Tongue (tissue), 2 donors: Measurements from ENCODE around the gene OR8B3. TPM values are rescaled to one million over a fixed set of nuclear protein-coding genes. Genes with fewer than 3 reads are reported as not detected.
A peak's percentile ranks its signal among the peaks of the same experiment; 100 is the strongest.
"Not testable (repeated sequence)": the region's sequence is repeated elsewhere in the genome, so short reads cannot be mapped to it uniquely, and the experiment has no call there.

Source experiments
- DNase-seq: peaks from one replicate; pipeline ENCODE4 v3.0.0-alpha.2; 2015
- total RNA-seq: library from RNA; depleted of rRNA; stranded (reverse); fragments of >200 nt; gene quantifications from one replicate; pipeline ENCODE4 v1.2.3, GENCODE V29; 2014

Gene OR8B3, protein sequence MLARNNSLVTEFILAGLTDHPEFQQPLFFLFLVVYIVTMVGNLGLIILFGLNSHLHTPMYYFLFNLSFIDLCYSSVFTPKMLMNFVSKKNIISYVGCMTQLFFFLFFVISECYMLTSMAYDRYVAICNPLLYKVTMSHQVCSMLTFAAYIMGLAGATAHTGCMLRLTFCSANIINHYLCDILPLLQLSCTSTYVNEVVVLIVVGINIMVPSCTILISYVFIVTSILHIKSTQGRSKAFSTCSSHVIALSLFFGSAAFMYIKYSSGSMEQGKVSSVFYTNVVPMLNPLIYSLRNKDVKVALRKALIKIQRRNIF
- total RNA-seq = not detected

DNA sequence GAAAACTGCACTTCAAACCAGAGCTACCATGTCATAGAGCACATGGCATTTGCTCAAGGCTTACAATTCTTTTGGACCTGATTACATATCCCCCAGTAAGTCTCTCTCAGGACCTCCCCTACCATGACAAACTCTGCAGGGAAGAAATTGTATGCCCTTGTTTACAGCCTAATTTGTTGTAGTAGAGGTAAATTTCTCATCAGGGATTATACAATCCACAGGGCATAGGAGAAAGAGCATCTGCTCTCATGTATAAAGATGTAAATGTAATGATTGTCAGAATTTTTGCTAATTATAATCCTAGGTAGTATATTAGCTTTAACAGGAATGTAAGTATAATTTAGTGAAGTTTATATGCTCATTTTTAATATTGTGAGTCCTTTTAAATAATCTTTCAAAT, at the start of gene OR8B3:
Gene OR8B3 (minus strand): TSS at position 101 of the 400 bp plus-strand sequence. CDS start 1,673 bp downstream, outside the sequence.
- DNase-seq = no peak

DNA sequence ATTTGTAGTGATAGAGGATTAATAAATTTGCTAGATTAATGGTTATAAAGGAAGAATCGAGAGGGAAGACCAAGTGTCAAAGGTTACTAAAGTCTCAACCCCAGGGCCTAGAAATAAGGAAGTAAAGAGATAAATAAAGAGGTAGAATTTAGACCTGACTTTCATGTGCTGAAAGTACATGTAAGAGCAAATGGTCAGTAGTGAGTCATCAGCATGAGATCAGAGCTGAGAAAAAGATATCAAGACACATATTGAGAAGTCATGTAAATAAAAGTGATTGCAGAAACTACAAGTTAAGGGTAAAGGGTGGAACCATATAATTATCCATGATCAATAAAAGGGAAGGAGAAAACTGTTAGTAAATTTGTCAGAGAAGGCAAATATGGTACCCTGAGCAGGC, 48.1 kb upstream of the OR8B3 start:
- no peak for DNase-seq

DNA sequence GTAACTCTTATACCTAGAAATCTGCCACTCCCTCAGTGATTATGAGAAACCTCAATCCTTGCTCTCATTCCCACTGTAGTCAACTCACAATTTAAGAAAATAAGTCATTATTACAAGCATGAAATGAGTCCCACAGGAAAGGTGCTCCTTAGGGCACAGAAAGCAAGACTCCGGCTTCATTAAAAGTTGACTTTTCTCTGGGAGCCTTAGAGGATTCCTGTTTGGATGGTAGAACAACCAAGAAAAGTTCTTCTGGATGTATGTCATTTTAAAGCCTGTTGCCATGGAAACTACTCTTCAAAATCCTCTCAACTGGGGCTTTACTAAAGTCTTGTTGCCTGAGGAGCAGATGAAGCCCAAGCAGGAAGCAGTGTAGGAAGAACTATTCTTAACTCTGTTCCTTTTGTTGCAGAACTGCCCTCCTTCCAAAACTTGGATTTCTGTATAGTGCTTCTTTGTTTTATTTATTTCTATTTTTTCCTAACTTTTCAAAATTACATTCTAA, 46.9 kb upstream of the OR8B3 start, which contains the start of gene OR8B8:
Gene OR8B8 (minus strand): TSS at position 51 of the 505 bp plus-strand sequence. CDS start 4,611 bp downstream, outside the sequence.
- DNase-seq = no peak

DNA sequence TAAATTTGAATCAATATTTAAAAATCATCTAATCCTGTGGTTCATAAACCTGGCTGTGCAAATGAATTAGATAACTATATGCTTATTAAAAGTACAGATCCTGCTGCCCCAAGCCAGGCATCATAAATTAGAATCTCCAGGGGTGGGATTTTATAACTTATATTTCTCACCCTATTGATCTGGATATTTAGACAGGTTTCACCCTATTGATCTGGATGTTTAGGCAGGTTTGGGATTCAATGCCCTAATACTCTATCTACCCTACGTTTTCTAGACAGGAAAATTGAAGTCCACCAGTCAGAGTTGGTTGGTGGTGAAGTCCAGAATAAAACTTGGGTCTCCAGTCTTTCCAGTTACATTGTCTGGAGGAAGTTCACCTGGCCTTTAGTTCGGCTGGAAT, 44.0 kb upstream of the OR8B3 start:
- no peak for DNase-seq

DNA sequence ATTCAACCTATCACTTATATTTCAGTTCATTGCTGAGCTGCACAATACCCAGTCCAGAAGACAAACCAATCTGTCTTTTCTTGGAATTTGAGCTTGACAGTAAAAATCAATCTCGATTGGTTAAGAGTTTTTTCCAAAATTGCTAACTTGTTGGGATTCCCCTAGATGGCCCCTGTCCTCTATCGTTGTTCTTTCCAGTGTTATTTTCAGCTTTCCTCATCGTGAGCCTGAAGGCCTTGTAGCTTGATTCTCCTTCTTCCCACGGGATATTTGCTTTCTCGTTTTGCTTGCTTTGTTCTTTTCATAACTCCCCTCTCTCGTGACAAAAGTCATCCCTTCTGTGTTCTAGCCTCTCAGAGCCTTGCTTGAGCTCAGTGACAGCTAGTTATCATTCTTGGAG, 43.6 kb upstream of the OR8B3 start:
- DNase-seq = no peak

DNA sequence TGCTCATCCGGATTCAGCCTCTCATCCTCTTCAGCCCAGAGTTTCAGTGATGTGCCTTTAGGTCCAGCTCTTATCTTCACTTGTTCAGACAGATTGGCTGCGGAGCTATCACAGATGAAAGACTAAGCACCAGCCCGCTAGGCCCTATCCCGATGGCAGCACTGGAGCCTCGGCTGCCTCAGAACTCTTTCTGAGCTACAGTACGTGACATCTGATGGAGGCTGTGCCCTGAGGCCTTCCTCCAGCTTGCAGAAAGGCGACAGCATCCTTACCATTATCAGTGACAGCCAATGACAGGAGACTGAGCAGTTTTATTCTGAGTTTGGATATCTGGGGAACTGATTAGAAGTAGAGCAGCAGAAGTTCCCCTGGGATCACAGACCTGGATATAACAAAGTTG, 42.7 kb upstream of the OR8B3 start:
- no peak for DNase-seq

DNA sequence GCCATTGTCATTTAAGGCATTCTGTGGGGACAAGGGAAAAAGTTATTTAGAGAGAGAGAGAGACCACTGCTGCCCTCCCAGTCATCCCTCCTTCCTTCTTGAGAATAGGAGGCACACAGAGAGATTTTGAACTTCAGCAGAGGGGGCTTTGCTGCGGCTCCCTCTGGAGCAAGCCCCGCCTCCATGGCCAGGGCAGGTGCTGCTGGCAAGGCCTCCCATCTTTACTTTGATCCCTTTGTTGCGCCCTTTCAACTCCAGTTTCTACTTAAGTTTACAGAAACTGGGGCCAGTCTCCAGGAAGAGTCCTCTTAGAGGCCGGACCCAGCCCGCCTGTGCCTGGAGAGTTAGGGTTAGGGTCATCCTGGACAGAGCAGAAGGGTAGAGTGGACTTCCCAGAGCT, 42.3 kb upstream of the OR8B3 start:
- no peak for DNase-seq

DNA sequence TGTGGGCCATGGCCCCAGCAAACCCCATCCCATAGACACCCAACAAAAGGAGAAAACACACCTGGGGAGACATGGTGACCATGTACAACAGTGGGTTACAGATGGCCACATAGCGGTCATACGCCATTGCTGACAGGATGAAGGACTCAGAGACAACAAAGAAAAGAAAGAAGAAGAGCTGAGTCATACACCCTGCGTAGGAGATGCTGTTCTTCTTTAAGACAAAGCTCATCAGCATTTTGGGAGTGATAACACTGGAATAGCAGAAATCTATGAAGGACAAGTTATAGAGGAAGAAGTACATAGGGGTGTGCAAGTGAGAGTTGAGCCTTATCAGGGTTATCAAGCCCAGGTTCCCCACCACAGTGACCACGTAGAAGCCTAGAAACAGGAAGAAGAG, 41.8 kb upstream of the OR8B3 start:
- DNase-seq = no peak

DNA sequence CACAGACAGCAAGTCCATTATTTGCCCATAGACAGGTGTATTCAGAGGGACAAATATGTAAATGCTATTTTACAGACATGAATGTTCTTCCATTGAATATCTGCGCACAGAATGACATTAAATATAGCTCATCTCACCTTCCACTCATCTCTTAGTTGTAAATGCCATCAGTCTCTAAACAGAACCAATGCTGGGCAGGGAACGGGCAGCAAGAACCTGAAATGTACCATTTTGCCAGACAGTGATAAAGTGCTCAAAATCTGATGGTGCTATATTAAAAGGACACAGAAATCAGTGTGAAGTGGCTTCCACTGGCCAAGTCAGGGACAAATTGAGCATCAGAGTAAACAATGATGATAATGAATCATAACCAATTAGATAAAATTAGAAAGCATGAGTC, 35.9 kb upstream of the OR8B3 start:
- no peak for DNase-seq

DNA sequence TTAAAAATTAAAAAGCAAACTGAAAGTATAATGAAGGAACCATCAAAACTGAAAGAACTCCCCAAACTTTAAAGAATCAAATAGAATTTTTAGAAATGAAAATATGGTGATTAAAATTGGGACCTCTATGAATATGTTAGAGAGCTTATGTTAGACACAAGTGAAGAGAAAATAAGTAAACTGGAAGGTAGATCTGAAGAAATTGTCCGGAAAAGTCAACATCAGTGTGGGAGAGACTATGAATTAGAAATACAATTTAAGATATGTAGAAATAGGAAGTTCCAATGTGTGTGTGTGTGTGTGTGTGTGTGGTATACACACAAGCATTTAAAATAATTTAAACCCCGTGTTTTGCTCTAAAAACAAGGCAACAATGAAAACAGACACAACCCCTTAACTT, 30.8 kb upstream of the OR8B3 start:
- no peak for DNase-seq

DNA sequence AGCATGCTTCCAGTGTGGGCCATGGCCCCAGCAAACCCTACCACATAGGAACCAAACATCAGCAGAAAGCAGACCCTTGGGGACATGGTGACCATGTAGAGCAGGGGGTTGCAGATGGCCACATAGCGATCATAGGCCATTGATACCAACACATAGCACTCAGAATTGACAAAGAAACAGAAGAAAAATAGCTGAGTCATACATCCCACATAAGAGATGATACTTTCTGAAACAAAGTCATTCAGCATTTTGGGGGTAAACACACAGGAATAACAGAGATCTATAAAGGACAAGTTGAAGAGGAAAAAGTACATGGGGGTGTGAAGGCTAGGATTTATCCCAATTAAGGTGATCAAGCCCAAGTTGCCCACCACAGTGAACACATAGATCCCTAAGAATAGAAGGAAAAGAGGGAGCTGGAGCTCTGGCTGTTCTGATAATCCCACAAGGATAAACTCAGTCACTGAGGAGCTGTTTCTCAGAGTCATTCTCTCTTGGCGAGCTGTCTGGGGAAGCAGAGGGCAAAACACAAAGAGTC, 25.6 kb upstream of the OR8B3 start, which contains the start of gene OR8B4:
Gene OR8B4 (minus strand): TSS at position 488 of the 538 bp plus-strand sequence. CDS start 0 bp downstream, at position 488.
- no peak for DNase-seq

DNA sequence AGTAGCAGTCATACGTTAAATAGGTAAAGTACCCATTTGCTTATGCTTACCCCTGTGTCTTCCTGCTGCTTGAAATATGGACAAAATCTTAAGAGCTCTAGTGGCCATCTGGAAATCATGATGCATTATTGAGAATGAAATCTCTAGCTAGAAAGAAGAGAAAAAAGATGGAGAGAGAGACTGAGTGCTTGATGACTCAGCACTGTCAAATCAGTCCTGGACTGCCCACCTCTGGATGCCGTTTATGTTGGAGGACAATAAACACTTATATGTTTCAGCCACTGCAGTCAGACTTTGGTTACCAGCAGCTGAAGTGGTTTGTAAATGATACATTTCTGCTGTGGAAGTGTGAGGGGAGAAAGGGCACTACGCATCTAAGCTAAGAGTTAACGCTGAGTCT, 22.2 kb upstream of the OR8B3 start:
- DNase-seq = no peak

DNA sequence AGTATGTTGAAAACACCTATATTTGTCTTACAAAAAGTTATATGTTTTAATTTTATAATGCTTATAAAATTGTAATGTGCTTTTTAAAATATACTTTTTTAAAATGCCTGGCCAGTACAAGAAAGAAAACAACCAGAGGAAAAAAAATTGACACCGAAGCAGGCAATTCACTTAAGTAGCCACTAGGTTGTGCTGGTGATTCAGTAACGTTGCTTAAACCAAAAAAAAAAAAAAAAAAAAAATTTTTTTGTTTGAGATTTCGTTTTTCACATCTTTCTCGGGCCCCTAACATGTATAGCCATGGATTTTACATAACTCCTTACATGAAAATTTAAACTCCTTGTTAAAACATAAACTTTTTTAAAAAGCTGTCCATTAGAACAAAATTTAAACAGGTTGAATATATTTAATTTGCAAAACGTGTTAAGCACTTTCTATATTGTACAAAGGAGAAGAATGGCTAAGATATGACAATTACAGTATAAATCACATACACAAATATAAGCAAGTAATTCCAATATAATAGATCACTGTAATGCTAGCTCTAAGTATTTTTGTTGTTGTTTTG, 16.6 kb upstream of the OR8B3 start:
- DNase-seq = peak; percentile 64

DNA sequence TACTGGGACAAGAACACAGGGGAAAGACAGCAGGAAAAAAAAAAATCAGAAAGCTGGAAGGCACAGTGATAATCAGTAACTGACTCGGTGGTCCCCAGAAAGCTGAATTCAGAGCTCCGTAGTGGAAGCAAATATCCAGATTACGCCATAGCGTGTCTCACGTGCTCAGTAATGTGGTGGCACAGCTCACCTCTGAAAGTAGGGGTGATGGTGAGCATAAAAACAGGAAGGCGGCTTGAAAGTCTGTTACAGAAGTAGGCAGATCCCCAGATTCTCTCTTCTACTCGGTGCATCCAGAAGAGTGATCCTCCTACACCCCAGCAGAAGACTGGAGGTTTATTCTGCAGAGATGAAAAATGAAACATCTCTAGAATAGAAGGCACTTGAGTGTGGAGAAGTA, 11.1 kb upstream of the OR8B3 start:
- no peak for DNase-seq

DNA sequence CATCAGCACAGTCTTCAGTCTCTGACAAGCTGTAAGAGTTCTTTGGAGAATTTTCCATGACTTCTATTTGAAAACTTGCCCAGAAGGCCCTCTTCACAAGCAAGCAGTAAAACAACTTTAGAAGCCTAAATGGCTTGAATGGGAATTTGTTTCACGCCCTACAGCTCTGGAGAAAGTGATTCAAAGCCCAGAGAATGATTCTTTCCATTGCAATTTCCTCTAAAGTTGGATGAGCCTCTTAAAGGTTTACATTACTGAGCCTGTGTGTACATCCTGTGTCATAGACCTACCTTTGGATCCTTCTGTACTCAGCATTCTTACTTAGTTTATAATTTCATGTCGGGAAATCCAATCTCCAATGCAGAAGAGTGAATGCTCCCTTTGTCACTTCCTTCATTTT, 6.8 kb upstream of the OR8B3 start:
- no peak for DNase-seq

DNA sequence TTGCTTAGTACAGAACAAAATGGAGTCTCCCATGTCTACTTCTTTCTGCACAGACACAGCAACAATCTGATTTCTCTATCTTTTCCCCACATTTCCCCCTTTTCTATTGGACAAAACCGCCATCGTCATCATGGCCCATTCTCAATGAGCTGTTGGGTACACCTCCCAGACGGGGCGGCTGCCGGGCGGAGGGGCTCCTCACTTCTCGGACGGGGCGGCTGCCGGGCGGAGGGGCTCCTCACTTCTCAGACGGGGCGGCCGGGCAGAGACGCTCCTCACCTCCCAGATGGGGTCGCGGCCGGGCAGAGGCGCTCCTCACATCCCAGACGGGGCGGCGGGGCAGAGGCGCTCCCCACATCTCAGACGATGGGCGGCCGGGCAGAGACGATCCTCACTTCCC, 4.4 kb upstream of the OR8B3 start:
- not testable (repeated sequence) for DNase-seq

DNA sequence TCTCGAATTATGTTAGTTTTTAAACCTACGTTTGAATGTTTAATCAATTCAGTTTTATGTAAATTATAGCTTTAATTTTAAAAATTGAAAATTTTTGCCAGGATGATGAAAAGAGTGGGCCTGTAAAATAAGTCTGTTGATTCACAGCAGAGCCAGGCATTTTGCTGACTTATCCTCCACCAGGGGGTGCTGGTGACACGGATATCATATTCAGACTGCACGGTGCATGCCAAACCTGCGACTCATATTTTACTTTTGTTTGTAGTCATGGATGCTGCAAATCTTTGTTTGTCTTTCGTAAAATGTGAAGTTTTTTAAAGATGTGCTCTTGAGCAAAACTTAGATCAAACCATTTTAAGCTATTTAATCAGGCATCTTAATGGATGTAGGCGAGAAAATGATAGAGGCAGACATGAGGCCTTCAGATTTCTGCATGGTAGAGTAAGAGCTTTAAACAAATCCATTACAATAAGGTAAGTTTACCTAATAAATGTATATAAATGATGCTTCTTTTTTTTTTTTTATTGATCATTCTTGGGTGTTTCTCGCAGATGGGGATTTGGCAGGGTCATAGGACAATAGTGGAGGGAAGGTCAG, 3.6 kb upstream of the OR8B3 start:
- peak; percentile 71 for DNase-seq

DNA sequence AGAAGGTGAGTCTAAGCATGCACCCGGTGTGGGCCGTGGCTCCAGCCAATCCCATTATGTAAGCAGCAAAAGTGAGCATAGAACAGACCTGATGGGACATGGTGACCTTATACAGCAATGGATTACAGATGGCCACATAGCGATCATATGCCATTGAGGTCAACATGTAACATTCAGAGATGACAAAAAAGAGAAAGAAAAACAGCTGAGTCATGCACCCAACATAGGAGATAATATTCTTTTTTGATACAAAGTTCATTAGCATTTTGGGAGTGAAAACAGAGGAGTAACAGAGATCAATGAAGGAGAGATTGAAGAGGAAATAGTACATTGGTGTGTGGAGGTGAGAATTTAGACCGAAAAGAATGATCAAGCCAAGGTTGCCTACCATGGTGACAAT, 2.0 kb downstream of the OR8B3 start:
- DNase-seq = not testable (repeated sequence)

DNA sequence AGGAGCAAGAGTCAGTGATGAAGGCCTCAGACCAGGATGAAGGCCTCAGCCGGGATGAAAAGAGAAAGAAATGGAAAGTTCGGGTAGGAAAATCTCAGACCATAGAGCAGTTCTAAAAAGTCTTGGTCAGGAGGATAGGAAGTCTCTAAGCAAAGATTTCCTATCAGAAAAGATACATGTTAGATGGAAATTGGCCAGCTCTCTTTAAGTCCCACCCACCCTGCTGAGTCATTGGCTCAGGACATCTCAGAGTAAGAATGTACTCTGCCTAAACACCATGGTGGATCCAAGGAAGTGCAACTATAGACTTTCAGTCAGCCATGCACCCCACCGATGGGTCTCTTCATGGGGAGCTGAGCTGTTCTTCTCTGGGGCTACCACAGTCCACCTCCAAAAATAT, 4.4 kb downstream of the OR8B3 start:
- DNase-seq = no peak

DNA sequence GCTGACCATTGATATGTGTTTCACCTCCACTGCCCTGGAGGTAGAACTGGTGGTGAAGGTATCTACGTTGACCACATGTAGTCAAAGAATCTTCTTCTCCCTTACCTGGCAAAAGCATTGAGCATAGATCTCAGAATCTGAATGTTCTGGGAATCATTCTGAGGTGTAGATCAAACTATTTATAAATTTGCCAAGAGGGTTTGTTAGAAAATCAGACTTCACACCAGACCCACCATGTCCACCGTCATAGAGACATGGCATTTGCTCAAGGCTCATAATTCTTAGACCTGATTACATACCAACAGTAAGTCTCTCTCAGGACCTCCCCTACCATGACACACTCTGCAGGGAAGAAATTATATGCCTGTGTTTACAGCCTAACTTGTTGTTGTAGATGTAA, 14.4 kb downstream of the OR8B3 start, which contains the start of gene OR8B2:
Gene OR8B2 (minus strand): TSS at position 101 of the 400 bp plus-strand sequence. CDS start 1,156 bp downstream, outside the sequence.
- no peak for DNase-seq

DNA sequence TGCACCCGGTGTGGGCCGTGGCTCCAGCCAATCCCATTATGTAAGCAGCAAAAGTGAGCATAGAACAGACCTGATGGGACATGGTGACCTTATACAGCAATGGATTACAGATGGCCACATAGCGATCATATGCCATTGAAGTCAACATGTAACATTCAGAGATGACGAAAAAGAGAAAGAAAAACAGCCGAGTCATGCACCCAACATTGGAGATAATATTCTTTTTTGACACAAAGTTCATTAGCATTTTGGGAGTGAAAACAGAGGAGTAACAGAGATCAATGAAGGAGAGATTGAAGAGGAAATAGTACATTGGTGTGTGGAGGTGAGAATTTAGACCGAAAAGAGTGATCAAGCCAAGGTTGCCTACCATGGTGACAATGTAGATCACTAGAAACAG, 16.0 kb downstream of the OR8B3 start:
- DNase-seq = not testable (repeated sequence)

DNA sequence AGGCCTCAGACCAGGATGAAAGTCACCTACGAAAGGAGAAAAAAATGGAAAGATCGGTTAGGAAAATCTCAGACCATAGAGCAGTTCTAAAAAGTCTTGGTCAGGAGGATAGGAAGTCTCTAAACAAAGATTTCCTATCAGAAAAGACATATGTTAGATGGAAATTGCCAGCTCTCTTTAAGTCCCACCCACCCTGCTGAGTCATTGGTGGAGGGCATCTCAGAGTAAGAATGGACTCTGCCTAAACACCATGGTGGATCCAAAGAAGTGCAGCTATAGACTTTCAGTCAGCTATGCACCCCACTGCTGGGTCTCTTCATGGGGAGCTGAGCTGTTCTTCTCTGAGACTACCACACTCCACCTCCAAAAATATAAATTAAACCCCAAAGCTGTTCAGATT, 18.2 kb downstream of the OR8B3 start:
- DNase-seq = no peak

DNA sequence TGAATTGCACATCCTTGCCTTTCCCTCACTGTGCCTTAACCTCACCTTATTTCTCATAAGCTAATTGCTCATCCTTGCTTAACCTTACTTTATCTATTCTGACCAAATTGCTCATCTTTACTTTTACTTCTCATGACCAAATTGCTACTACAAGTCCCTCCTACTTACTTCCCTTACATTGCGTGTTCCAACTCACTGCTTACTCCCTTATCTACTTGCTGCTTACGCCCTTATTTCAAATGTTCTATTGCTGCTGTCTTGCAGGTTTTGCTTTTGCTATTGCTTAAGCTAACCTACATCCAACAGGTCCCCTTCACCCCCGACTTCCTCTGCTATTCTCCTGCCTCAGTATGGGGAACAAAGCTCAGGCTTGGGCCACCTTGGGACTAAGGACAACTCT, 22.5 kb downstream of the OR8B3 start:
- DNase-seq = no peak
